ENCODE measurements around the gene CLDN5.

Gene CLDN5

DNA sequence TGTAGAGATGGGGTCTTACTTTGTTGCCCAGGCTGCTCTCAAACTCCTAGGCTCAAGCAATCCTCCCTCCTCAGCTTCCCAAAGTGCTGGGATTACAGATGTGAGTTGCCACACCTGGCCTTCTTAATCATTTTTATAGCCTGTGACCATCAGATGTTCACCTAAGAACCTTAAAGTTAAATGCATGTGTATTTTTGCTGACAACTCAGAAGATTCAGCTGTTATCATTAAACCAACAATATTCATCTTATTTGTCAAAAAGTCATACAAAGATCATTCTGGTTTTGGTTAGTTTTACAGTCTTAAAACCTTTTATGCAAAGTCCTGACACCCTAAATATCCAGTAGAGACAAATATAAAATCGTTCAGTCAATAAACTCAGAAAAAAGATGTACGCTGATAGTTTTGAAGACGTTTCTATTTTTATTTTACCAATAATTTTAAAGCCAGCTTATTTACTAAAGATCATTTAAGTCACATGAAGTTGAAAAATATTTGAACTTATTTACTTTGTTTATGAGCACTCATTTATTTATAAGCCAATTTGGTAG, 22.2 kb downstream of the CLDN5 start:
- DNase-seq (ENCODE audit: extremely low spot score): no peak
- POLR2A ChIA-PET: interaction anchor here (0.6 to 1.2 kb wide), 3 partner anchors 13 to 14 kb away, joined by 4 read pairs; no protein-coding TSS in a partner anchor
- CTCF ChIA-PET: no interaction called here
- no peak for TF ChIP-seq CTBP1 (IDR thresholded peaks at IDR 0.05; ENCODE audit: borderline replicate concordance)
- no peak for TF ChIP-seq SUZ12 (IDR thresholded peaks at IDR 0.05)
- no peak for TF ChIP-seq ARNT (IDR thresholded peaks at IDR 0.05)
- TF ChIP-seq TARDBP (IDR thresholded peaks at IDR 0.05): no peak
- no peak for TF ChIP-seq FOXM1 (IDR thresholded peaks at IDR 0.05; ENCODE audit: borderline replicate concordance)
- TF ChIP-seq SP1 (IDR thresholded peaks at IDR 0.05): no peak
- no peak for TF ChIP-seq L3MBTL2 (conservative IDR thresholded peaks at IDR 0.05)
- TF ChIP-seq HDGF (IDR thresholded peaks at IDR 0.05; ENCODE audit: borderline replicate concordance): no peak
- TF ChIP-seq ZNF384 (IDR thresholded peaks at IDR 0.05): no peak
- no peak for TF ChIP-seq FOXK2 (IDR thresholded peaks at IDR 0.05)
- TF ChIP-seq BHLHE40 (IDR thresholded peaks at IDR 0.05; ENCODE audit: borderline replicate concordance): no peak
- no peak for TF ChIP-seq LEF1 (IDR thresholded peaks at IDR 0.05; ENCODE audit: borderline replicate concordance)
- TF ChIP-seq NFRKB (IDR thresholded peaks at IDR 0.05): no peak
- no peak for TF ChIP-seq ELF4 (IDR thresholded peaks at IDR 0.05)
- TF ChIP-seq, protein P1, sequence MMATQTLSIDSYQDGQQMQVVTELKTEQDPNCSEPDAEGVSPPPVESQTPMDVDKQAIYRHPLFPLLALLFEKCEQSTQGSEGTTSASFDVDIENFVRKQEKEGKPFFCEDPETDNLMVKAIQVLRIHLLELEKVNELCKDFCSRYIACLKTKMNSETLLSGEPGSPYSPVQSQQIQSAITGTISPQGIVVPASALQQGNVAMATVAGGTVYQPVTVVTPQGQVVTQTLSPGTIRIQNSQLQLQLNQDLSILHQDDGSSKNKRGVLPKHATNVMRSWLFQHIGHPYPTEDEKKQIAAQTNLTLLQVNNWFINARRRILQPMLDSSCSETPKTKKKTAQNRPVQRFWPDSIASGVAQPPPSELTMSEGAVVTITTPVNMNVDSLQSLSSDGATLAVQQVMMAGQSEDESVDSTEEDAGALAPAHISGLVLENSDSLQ (IDR thresholded peaks at IDR 0.05): no peak

DNA sequence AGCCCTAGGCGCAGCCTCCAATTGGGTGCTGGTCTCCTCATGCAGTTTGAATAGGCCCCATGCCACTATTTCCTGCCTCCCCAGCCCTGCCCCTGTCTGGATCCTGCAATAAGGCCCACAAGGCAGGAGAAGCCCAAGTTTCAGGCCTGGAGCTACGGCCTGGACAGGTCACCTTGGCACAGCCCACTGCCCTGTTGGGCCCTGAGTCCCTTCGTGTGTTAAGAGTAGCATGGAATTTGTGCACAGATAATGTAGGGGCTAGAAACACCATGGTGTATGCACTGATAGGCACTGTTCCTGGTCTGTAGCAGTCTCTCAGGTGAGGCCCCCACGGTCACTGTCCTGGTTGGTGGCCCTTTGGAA, 24.3 kb downstream of the CLDN5 start:
- ChIA-PET POLR2A (interaction anchor here (0.5 to 1.1 kb wide), 2 partner anchors 20 to 22 kb away, joined by 3 read pairs; partner anchors contain the start of gene CDC45), CTCF (no interaction called here)
- TF ChIP-seq LEF1 (IDR thresholded peaks at IDR 0.05; ENCODE audit: borderline replicate concordance): no peak
- TF ChIP-seq NFRKB (IDR thresholded peaks at IDR 0.05): no peak
- TF ChIP-seq FOXA1 (IDR thresholded peaks at IDR 0.05): no peak
- no peak for TF ChIP-seq SP1 (IDR thresholded peaks at IDR 0.05)
- no peak for TF ChIP-seq TARDBP (IDR thresholded peaks at IDR 0.05)
- no peak for TF ChIP-seq FOXK2 (IDR thresholded peaks at IDR 0.05)
- no peak for DNase-seq (ENCODE audit: extremely low spot score)

DNA sequence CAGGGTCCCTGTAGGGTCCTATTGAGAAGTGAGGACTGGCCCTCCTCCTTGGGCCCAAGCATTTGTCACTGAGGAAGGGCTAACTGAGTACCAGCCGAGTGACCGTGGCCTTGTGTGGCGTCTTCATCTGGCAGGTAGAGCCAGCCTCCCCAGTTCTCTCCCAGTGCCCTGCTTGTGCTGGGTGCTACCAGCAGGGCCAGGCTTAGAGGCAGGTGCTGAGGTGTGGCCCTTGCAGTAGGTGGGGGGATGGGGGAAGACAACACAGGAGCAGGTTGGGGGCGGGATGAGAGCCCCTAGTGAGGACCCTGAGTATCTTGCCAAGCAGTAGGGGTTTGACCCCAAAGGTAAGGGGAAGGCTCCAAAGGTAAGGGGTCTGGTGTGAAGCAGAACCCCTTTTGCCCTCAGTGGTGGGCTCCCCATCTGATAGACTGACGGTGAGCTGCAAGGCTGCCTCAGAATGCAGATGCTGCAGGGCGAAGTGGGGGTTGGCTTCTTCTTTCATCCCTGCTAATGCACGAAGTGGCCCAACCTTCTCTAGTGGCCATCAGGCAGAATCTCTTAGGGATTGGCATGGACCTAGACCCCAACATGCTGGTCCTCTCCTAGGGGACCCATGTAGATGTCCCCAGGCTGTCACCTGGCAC, 24.9 kb downstream of the CLDN5 start:
- DNase-seq (ENCODE audit: extremely low spot score): no peak
- no peak for TF ChIP-seq FOXA1 (IDR thresholded peaks at IDR 0.05)
- no peak for TF ChIP-seq ZNF384 (IDR thresholded peaks at IDR 0.05)
- no peak for TF ChIP-seq NFRKB (IDR thresholded peaks at IDR 0.05)
- no peak for TF ChIP-seq ELF4 (IDR thresholded peaks at IDR 0.05)
- TF ChIP-seq SP1 (IDR thresholded peaks at IDR 0.05): no peak
- TF ChIP-seq FOXK2 (IDR thresholded peaks at IDR 0.05): no peak
- no peak for TF ChIP-seq SUZ12 (IDR thresholded peaks at IDR 0.05)
- no peak for TF ChIP-seq TARDBP (IDR thresholded peaks at IDR 0.05)
- TF ChIP-seq HDGF (IDR thresholded peaks at IDR 0.05; ENCODE audit: borderline replicate concordance): no peak
- TF ChIP-seq, protein P1 (IDR thresholded peaks at IDR 0.05): no peak
- ChIA-PET POLR2A (interaction anchor here (0.5 to 0.7 kb wide), 2 partner anchors 20 to 22 kb away, joined by 3 read pairs; partner anchors contain the start of gene CDC45), CTCF (no interaction called here)

DNA sequence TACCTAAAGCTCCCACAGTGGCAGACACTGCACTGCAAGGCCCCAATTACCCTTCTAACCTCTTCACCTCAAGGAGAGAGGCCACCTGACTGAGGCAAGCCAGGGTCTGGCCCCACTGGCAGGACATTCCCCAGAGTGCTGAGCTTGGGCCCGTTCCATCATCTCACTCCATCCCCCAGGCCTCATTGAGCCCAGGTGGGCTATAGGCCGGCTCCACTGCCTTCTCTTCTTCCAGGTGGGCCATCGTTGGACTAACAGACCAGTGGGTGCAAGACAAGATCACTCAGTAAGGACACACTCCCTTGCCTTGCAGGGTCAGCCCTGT, 25.4 kb downstream of the CLDN5 start:
- CTCF ChIA-PET: no interaction called here
- TF ChIP-seq BHLHE40 (IDR thresholded peaks at IDR 0.05; ENCODE audit: borderline replicate concordance) (no peak), ZNF384 (IDR thresholded peaks at IDR 0.05) (no peak), ELF4 (IDR thresholded peaks at IDR 0.05) (no peak), FOXA1 (IDR thresholded peaks at IDR 0.05) (no peak), FOXM1 (IDR thresholded peaks at IDR 0.05; ENCODE audit: borderline replicate concordance) (no peak), L3MBTL2 (conservative IDR thresholded peaks at IDR 0.05) (no peak)
- DNase-seq (ENCODE audit: extremely low spot score): no peak
- POLR2A ChIA-PET: interaction anchor here (0.7 kb wide), 1 partner anchor 19 kb away, joined by 3 read pairs; the partner anchor contains the start of gene CDC45

DNA sequence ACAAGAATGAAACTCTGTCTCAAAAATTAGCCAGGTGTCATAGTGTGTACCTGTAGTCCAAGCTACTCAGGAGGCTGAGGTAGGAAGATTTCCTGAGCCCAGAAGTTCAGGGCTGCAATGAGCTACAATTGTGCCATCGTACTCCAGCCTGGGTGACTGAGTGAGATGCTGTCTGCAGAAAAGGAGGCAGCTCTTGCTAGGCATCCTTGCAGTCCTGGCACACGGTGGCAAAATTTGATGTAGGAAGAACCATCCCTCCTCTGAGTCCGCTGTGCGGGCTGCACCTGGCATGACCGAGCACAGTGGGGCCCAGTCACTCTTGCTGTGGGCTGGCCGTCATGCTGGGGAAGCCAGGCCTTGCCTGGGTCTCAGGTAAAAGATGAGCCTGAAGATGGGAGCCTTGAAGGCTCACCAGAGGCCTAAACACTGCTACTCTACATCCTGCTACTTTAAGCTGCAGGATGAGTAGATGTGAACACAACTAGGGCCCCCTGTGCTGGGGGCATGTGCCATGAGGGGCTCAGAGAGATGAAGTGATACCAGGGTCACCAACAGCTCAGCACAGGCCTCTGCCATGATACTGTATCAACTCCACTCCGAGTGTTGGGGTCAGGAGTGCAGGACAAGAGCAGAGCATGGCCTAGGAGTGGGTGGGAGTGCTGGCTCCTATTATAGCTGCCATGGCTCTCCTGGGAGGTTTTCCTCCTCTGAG, 25.9 kb downstream of the CLDN5 start:
- ChIA-PET CTCF (no interaction called here), POLR2A (interaction anchor here (0.7 kb wide), 1 partner anchor 19 kb away, joined by 3 read pairs; the partner anchor contains the start of gene CDC45)
- TF ChIP-seq ZNF384 (IDR thresholded peaks at IDR 0.05): no peak
- no peak for TF ChIP-seq BHLHE40 (IDR thresholded peaks at IDR 0.05; ENCODE audit: borderline replicate concordance)
- no peak for TF ChIP-seq SUZ12 (IDR thresholded peaks at IDR 0.05)
- no peak for TF ChIP-seq FOXM1 (IDR thresholded peaks at IDR 0.05; ENCODE audit: borderline replicate concordance)
- no peak for TF ChIP-seq NFRKB (IDR thresholded peaks at IDR 0.05)
- no peak for TF ChIP-seq L3MBTL2 (conservative IDR thresholded peaks at IDR 0.05)
- TF ChIP-seq, protein P1 (IDR thresholded peaks at IDR 0.05): no peak
- no peak for TF ChIP-seq ELF4 (IDR thresholded peaks at IDR 0.05)
- no peak for TF ChIP-seq HDGF (IDR thresholded peaks at IDR 0.05; ENCODE audit: borderline replicate concordance)
- no peak for TF ChIP-seq FOXK2 (IDR thresholded peaks at IDR 0.05)
- no peak for TF ChIP-seq TARDBP (IDR thresholded peaks at IDR 0.05)
- TF ChIP-seq CTBP1 (IDR thresholded peaks at IDR 0.05; ENCODE audit: borderline replicate concordance): no peak
- TF ChIP-seq SP1 (IDR thresholded peaks at IDR 0.05): no peak
- TF ChIP-seq FOXA1 (IDR thresholded peaks at IDR 0.05): no peak
- TF ChIP-seq LEF1 (IDR thresholded peaks at IDR 0.05; ENCODE audit: borderline replicate concordance): no peak
- TF ChIP-seq ARNT (IDR thresholded peaks at IDR 0.05): no peak
- DNase-seq (ENCODE audit: extremely low spot score): no peak

DNA sequence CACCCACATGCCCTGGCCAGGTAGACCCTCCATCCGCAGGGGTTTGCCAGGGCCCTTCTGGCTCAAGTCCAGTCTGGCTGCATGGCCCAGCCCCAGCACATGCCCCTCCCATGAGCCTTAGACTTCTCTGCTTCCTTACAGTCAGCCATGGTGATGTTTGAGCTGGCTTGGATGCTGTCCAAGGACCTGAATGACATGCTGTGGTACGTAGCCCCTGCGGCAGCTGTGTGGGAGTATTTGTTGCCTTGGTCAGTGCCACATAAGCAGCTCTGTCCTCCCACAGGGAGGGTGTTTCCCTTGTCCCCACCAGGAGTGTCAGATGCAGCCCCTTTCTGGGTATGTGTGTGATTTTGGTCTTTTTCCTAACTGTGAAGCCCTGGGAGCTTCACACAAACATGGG, 27.0 kb downstream of the CLDN5 start:
- no peak for DNase-seq (ENCODE audit: extremely low spot score)
- TF ChIP-seq ZNF384 (IDR thresholded peaks at IDR 0.05) (no peak), LEF1 (IDR thresholded peaks at IDR 0.05; ENCODE audit: borderline replicate concordance) (no peak), ELF4 (IDR thresholded peaks at IDR 0.05) (no peak), CTBP1 (IDR thresholded peaks at IDR 0.05; ENCODE audit: borderline replicate concordance) (no peak), SUZ12 (IDR thresholded peaks at IDR 0.05) (no peak), FOXM1 (IDR thresholded peaks at IDR 0.05; ENCODE audit: borderline replicate concordance) (no peak), HDGF (IDR thresholded peaks at IDR 0.05; ENCODE audit: borderline replicate concordance) (no peak), FOXA1 (IDR thresholded peaks at IDR 0.05) (no peak), NFRKB (IDR thresholded peaks at IDR 0.05) (no peak), ARNT (IDR thresholded peaks at IDR 0.05) (no peak), TARDBP (IDR thresholded peaks at IDR 0.05) (no peak), FOXK2 (IDR thresholded peaks at IDR 0.05) (no peak)
- CTCF ChIA-PET: no interaction called here
- POLR2A ChIA-PET: no interaction called here

Data from HEK293T (cell line).